ENCODE results near the gene AP3D1. TPM values are rescaled to one million over a fixed set of nuclear protein-coding genes. Genes with fewer than 3 reads are reported as not detected.

The AP3D1 gene
- total and polyA plus RNA-seq, 9 of the 15 experiments (the other 6 are each of a cell fraction or from before 2014, with no cell fraction given) = 1.2 to 86.1 (median 35.9) TPM

GRCh38 chr19:2050991-2051772 is 100.2 kb downstream of the AP3D1 start, which contains the start of gene MKNK2 (continued):
- peak; percentile 32; the same call in 1 of the 2 replicates for TF ChIP-seq TOE1 (IDR thresholded peaks at IDR 0.05; ENCODE audit: borderline replicate concordance)
- TF ChIP-seq TOE1 (CRISPR knock-in tag; IDR thresholded peaks at IDR 0.05; ENCODE audit: borderline replicate concordance, low read depth) = 0 out of 2 replicates have a peak, but pooled peaks have one; percentile 71
- 0 out of 2 replicates have a peak, but pooled peaks have one; percentile 2 for TF ChIP-seq SPI1 (IDR thresholded peaks at IDR 0.05; ENCODE audit: borderline replicate concordance, low read depth, low read length)
- peak in 1 of 2 experiments; percentile 67; a peak in 1 of 4 replicates for TF ChIP-seq KDM4B (IDR thresholded peaks at IDR 0.05; ENCODE audit: borderline replicate concordance in 2 of 2, low read depth in 1 of 2)
- TF ChIP-seq SAFB2 (IDR thresholded peaks at IDR 0.05; ENCODE audit: borderline replicate concordance, low read depth, low read length, severe bottlenecking) = no peak
- peak; percentile 86 for TF ChIP-seq CREB1 (IDR thresholded peaks at IDR 0.05)
- TF ChIP-seq CREB1 (CRISPR knock-in tag; IDR thresholded peaks at IDR 0.05) = peak; percentile 94
- no peak for TF ChIP-seq KLF10 (CRISPR knock-in tag; IDR thresholded peaks at IDR 0.05)
- no peak for TF ChIP-seq RAD51 (IDR thresholded peaks at IDR 0.05; ENCODE audit: borderline replicate concordance, low read depth)
- TF ChIP-seq ZNF740 (CRISPR knock-in tag; IDR thresholded peaks at IDR 0.05) = no peak
- no peak for TF ChIP-seq ZNF740 (tag; IDR thresholded peaks at IDR 0.05)
- no peak for TF ChIP-seq AFF1 (IDR thresholded peaks at IDR 0.05; ENCODE audit: low read depth in 1 of 2, partially characterized antibody in 2 of 2)
- TF ChIP-seq ZNF668 (CRISPR knock-in tag; IDR thresholded peaks at IDR 0.05) = peak; percentile 14; the same call in 1 of the 2 replicates
- no peak for TF ChIP-seq ZC3H4 (CRISPR knock-in tag; IDR thresholded peaks at IDR 0.05; ENCODE audit: borderline replicate concordance)
- no peak for TF ChIP-seq RHOXF2B (CRISPR knock-in tag; conservative IDR thresholded peaks at IDR 0.05)
- peak; percentile 90 to 93 for TF ChIP-seq MAZ (CRISPR knock-in tag; conservative IDR thresholded peaks at IDR 0.05 in 1 of 2, IDR thresholded peaks at IDR 0.05 in 1 of 2)
- TF ChIP-seq ZNF143 (CRISPR knock-in tag; IDR thresholded peaks at IDR 0.05) = peak; percentile 44; the same call in 1 of the 2 replicates
- TF ChIP-seq MXI1 (IDR thresholded peaks at IDR 0.05; ENCODE audit: low read depth, low read length) = no peak
- no peak for TF ChIP-seq ZNF518B (CRISPR knock-in tag; IDR thresholded peaks at IDR 0.05)
